IMR-90 (cell line): ENCODE data around the gene ACLY. TPM values are rescaled to one million over a fixed set of nuclear protein-coding genes. Genes with fewer than 3 reads are reported as not detected.

ENCODE experiments used
- ATAC-seq: fragments of 200-7000 bp; cut with Tn5 transposase; 2 replicates; pipeline ENCODE4 v1.9.1; 2020; ENCODE audit warnings: low read depth, mild to moderate bottlenecking, moderate library complexity
- BruUV-seq: library from RNA; stranded (reverse); fragments of 400-500 nt; replicated peaks from 2 replicates; lab custom pipeline; 2021; lab: Mats Ljungman, UMichigan
- CTCF ChIA-PET: fragments of 300-600 bp; formaldehyde crosslinking; extraction: SDS; loops from one replicate; lab custom pipeline; 2021; ENCODE audit warnings: antibody characterized with exemption; lab: Yijun Ruan, JAX
- POLR2A ChIA-PET: fragments of 300-600 bp; sonication (Branson Sonifier 250); formaldehyde crosslinking; loops from one replicate; lab custom pipeline; 2022; ENCODE audit warnings: antibody characterized with exemption; ENCODE audit not compliant: unreplicated experiment; lab: Charles Lee
- DNase-seq: peaks from one replicate; pipeline ENCODE4 v3.0.0; 2013
- H2AFZ ChIP-seq: replicated peaks from 2 replicates; pipeline ENCODE3; 2013; ENCODE audit warnings: low read length, mild to moderate bottlenecking; ENCODE audit not compliant: poor library complexity
- H2AK5ac ChIP-seq: 2 replicates; pipeline ENCODE4 v1.6.1; 2013; ENCODE audit warnings: low read depth, low read length, inconsistent platforms
- H2AK9ac ChIP-seq: replicated peaks from 2 replicates; pipeline ENCODE3; 2013; ENCODE audit warnings: mild to moderate bottlenecking, low read depth, low read length, moderate library complexity; ENCODE audit not compliant: poor library complexity
- H2BK120ac ChIP-seq: 2 replicates; pipeline ENCODE4 v1.6.1; 2013; ENCODE audit warnings: low read depth, low read length, inconsistent platforms
- H2BK15ac ChIP-seq: 3 replicates; pipeline ENCODE4 v1.6.1; 2013; ENCODE audit warnings: low read depth, low read length, inconsistent platforms
- H2BK20ac ChIP-seq: 2 replicates; pipeline ENCODE4 v1.6.1; 2013; ENCODE audit warnings: low read depth, mild to moderate bottlenecking, inconsistent platforms, low read length, moderate library complexity
- H2BK5ac ChIP-seq: 2 replicates; pipeline ENCODE4 v1.6.1; 2013; ENCODE audit warnings: mild to moderate bottlenecking, low read depth, low read length, inconsistent platforms; ENCODE audit not compliant: poor library complexity, severe bottlenecking
- H3K14ac ChIP-seq: replicated peaks from 2 replicates; pipeline ENCODE4 v1.6.1; 2013; ENCODE audit warnings: low read depth, low read length, inconsistent platforms
- H3K18ac ChIP-seq: 2 replicates; pipeline ENCODE4 v1.6.1; 2013; ENCODE audit warnings: low read depth, low read length, control low read depth
- H3K23ac ChIP-seq: 2 replicates; pipeline ENCODE4 v1.6.1; 2013; ENCODE audit warnings: low read depth, low read length, inconsistent platforms
- H3K27ac ChIP-seq: 2 replicates; pipeline ENCODE4 v1.5.1; 2013; ENCODE audit warnings: mild to moderate bottlenecking, control low read depth, low read length; ENCODE audit not compliant: insufficient read depth
- H3K27me3 ChIP-seq: 2 replicates; pipeline ENCODE4 v1.6.1; 2013; ENCODE audit warnings: low read length; ENCODE audit not compliant: control insufficient read depth, insufficient read depth
- H3K36me3 ChIP-seq: 2 replicates; pipeline ENCODE4 v1.6.1; 2013; ENCODE audit warnings: low read length, mixed read lengths; ENCODE audit not compliant: control insufficient read depth, insufficient read depth
- H3K4ac ChIP-seq: 2 replicates; pipeline ENCODE4 v1.6.1; 2013; ENCODE audit warnings: low read depth, low read length, inconsistent platforms
- H3K4me1 ChIP-seq: 2 replicates; pipeline ENCODE4 v1.6.1; 2013; ENCODE audit warnings: low read length, mixed read lengths; ENCODE audit not compliant: control insufficient read depth, insufficient read depth
- H3K4me2 ChIP-seq: 2 replicates; pipeline ENCODE4 v1.6.1; 2013; ENCODE audit warnings: low read depth, mild to moderate bottlenecking, control low read depth, low read length, moderate library complexity
- H3K4me3 ChIP-seq: 2 replicates; pipeline ENCODE4 v1.5.1; 2013; ENCODE audit warnings: low read depth, mild to moderate bottlenecking, control low read depth, low read length, moderate library complexity; ENCODE audit not compliant: insufficient read depth
- H3K56ac ChIP-seq: 2 replicates; pipeline ENCODE4 v1.6.1; 2013; ENCODE audit warnings: low read length, inconsistent platforms; ENCODE audit not compliant: insufficient read depth; ENCODE audit errors: extremely low read depth
- H3K79me1 ChIP-seq, 2 experiments: 2 replicates each; pipeline ENCODE4 v1.6.1; 2013; ENCODE audit warnings: low read length in 2 of 2, inconsistent platforms in 1 of 2, low read depth in 1 of 2
- H3K9ac ChIP-seq: 2 replicates; pipeline ENCODE4 v1.6.1; 2013; ENCODE audit warnings: low read depth, low read length, control low read depth
- H3K9me1 ChIP-seq: 2 replicates; pipeline ENCODE4 v1.6.1; 2013; ENCODE audit warnings: low read length, inconsistent platforms; ENCODE audit not compliant: insufficient read depth
- H3K9me3 ChIP-seq: 2 replicates; pipeline ENCODE4 v1.6.1; 2013; ENCODE audit warnings: low read length; ENCODE audit not compliant: control insufficient read depth, insufficient read depth
- H4K20me1 ChIP-seq: 2 replicates; pipeline ENCODE4 v1.6.1; 2013; ENCODE audit warnings: low read length, inconsistent platforms; ENCODE audit not compliant: insufficient read depth
- H4K5ac ChIP-seq: 2 replicates; pipeline ENCODE4 v1.6.1; 2013; ENCODE audit warnings: mild to moderate bottlenecking, low read depth, low read length, control low read depth
- H4K8ac ChIP-seq, 2 experiments: 2 replicates each; pipeline ENCODE4 v1.6.1; 2013; ENCODE audit warnings: low read depth in 2 of 2, low read length in 2 of 2, control low read depth in 1 of 2, inconsistent platforms in 1 of 2
- H4K91ac ChIP-seq: 2 replicates; pipeline ENCODE4 v1.6.1; 2013; ENCODE audit warnings: low read depth, low read length, inconsistent platforms; ENCODE audit not compliant: insufficient read depth
- BHLHE40 ChIP-seq: fragments of 150-350 bp; IDR thresholded peaks from 2 replicates; pipeline ENCODE4 v1.6.1; 2016; ENCODE audit warnings: mild to moderate bottlenecking, low read depth, low read length
- CEBPB ChIP-seq: IDR thresholded peaks from 2 replicates; pipeline ENCODE4 v1.6.1; 2012; ENCODE audit warnings: low read depth, low read length, improper control_type of control experiment
- CHD1 ChIP-seq: IDR thresholded peaks from 2 replicates; pipeline ENCODE4 v1.6.1; 2012; ENCODE audit warnings: low read depth, low read length, improper control_type of control experiment
- FOS ChIP-seq: fragments of 150-350 bp; IDR thresholded peaks from 2 replicates; pipeline ENCODE4 v1.6.1; 2016; ENCODE audit warnings: low read depth, low read length
- MAFK ChIP-seq: IDR thresholded peaks from 2 replicates; pipeline ENCODE4 v1.6.1; 2012; ENCODE audit warnings: low read depth, low read length, improper control_type of control experiment
- MAZ ChIP-seq: IDR thresholded peaks from 2 replicates; pipeline ENCODE4 v1.6.1; 2012; ENCODE audit warnings: low read depth, mild to moderate bottlenecking, low read length, improper control_type of control experiment, moderate library complexity, borderline replicate concordance
- MXI1 ChIP-seq: IDR thresholded peaks from 2 replicates; pipeline ENCODE4 v1.6.1; 2012; ENCODE audit warnings: low read depth, mild to moderate bottlenecking, low read length, moderate library complexity, borderline replicate concordance
- NFE2L2 ChIP-seq: fragments of 150-350 bp; IDR thresholded peaks from 2 replicates; pipeline ENCODE4 v1.6.1; 2016; ENCODE audit warnings: low read depth, mild to moderate bottlenecking, low read length
- POLR2A ChIP-seq: IDR thresholded peaks from 2 replicates; pipeline ENCODE4 v1.6.1; 2012; ENCODE audit warnings: mild to moderate bottlenecking, low read depth, low read length
- RAD21 ChIP-seq: IDR thresholded peaks from 2 replicates; pipeline ENCODE4 v1.6.1; 2012; ENCODE audit warnings: low read length, improper control_type of control experiment
- RCOR1 ChIP-seq: IDR thresholded peaks from 2 replicates; pipeline ENCODE4 v1.6.1; 2012; ENCODE audit warnings: mild to moderate bottlenecking, low read length, improper control_type of control experiment; ENCODE audit not compliant: insufficient replicate concordance
- RFX5 ChIP-seq: IDR thresholded peaks from 2 replicates; pipeline ENCODE4 v1.8.0; 2012; ENCODE audit warnings: low read depth, mild to moderate bottlenecking, low read length, moderate library complexity
- SMC3 ChIP-seq: fragments of 150-350 bp; IDR thresholded peaks from 2 replicates; pipeline ENCODE4 v1.6.1; 2016; ENCODE audit warnings: low read depth, mild to moderate bottlenecking, antibody characterized with exemption, low read length, moderate library complexity
- WGBS, 2 experiments: methylation state at CpG; one replicate each; pipeline versions ENCODE4 v1.1.5 to v1.1.7; 2013; ENCODE audit warnings: missing lambda C conversion rate in 2 of 2; ENCODE audit not compliant: insufficient read length in 1 of 2; ENCODE audit errors: extremely low coverage in 2 of 2; 5-methylcytosine and 5-hydroxymethylcytosine counted together
- dilution Hi-C: fragments of 300-500 bp; cut with HindIII; formaldehyde crosslinking; loops from one replicate; pipeline ENCODE4 v1.14.3; 2018; ENCODE audit warnings: low sequenced_read_pairs; ENCODE audit not compliant: unreplicated experiment
- in situ Hi-C: fragments of 300-500 bp; cut with MboI; formaldehyde crosslinking; loops from 3 replicates; pipeline ENCODE4 v1.14.3; 2019; ENCODE audit warnings: low sequenced_read_pairs, inconsistent platforms, mixed read lengths
- intact Hi-C: fragments of 100-400 bp; cut with micrococcal nuclease; formaldehyde crosslinking; loops from 2 replicates; pipeline ENCODE4 v1.10.0; 2022
- polyA plus RNA-seq, 3 experiments: library from polyadenylated mRNA; depleted of rRNA; stranded (reverse); fragments of >200 nt; gene quantifications; 2 replicates each; pipeline ENCODE4 v1.2.3, GENCODE V29; 2012; ENCODE audit warnings: low replicate concordance in 1 of 3
- total RNA-seq: library from RNA; depleted of rRNA; stranded (reverse); fragments of >200 nt; gene quantifications from 2 replicates; pipeline ENCODE4 v1.2.3, GENCODE V29; 2012
- TF ChIP-seq, protein P1 (sequence below): fragments of 150-350 bp; IDR thresholded peaks from 2 replicates; pipeline ENCODE4 v1.6.1; 2016; ENCODE audit warnings: low read depth, mild to moderate bottlenecking, low read length, moderate library complexity, borderline replicate concordance
- TF ChIP-seq, protein P2 (sequence below): conservative IDR thresholded peaks from 2 replicates; pipeline ENCODE4 v1.5.1; 2012; ENCODE audit warnings: mild to moderate bottlenecking, low read depth, low read length, improper control_type of control experiment
- TF ChIP-seq, protein P3 (sequence below): fragments of 150-350 bp; IDR thresholded peaks from 2 replicates; pipeline ENCODE4 v1.6.1; 2017; ENCODE audit warnings: mild to moderate bottlenecking, antibody characterized with exemption, low read length, low read depth

ACLY gene
- total and polyA plus RNA-seq, 2 of the 4 experiments (the other 2 are of a cell fraction), result 167 to 230 TPM

DNA sequence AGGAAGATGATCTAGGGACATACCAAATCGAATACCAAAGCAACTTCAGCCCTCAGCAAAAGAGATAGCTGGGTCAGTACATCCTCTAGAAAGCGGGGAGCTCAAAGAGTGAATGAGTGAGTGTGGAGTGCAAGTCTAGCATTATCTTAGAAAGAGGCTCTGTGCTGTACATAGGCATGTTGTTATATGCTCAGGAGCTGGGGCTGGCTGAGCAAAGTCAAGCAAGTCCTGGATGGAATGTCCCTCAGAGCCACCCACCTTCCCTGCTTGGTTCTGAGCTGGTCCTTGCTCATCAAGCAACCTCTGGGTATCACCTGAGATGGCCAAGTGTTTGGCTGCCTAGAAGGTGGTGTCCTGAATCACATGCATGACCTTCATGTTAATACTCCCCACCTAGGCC, 48.7 kb downstream of the ACLY start:
- Histone ChIP-seq H3K79me1 (peaks cover 7 to 29% of the 10 kb centered on the region in 2 experiments), H3K4me1 (0 out of 2 replicates have a peak, but pooled peaks cover 2% of the 10 kb centered on the region), H4K8ac (no peak overlapping the region), H4K91ac (no peak overlapping the region), H2BK20ac (no peak overlapping the region), H2AK5ac (no peak overlapping the region), H3K9ac (no peak overlapping the region), H3K36me3 (peaks cover 56% of the 10 kb centered on the region), H3K18ac (no peak overlapping the region), H3K4me3 (no peak overlapping the region), H2AK9ac (no peak overlapping the region), H3K27me3 (no peaks in the 10 kb centered on the region), H4K5ac (no peak overlapping the region), H2BK5ac (no peak overlapping the region), H2BK120ac (no peak overlapping the region), H3K14ac (no peak overlapping the region), H3K9me3 (no peaks in the 10 kb centered on the region), H2AFZ (no peak overlapping the region), H3K56ac (no peak overlapping the region), H4K20me1 (0 out of 2 replicates have a peak, but pooled peaks cover 4% of the 10 kb centered on the region), H3K4ac (no peak overlapping the region), H2BK15ac (no peak overlapping the region), H3K27ac (no peak overlapping the region), H3K9me1 (0 out of 2 replicates have a peak, but pooled peaks cover 3% of the 10 kb centered on the region), H3K4me2 (no peak overlapping the region), H3K23ac (no peak overlapping the region)
- WGBS, 2 experiments, result no CpG with 5 or more reads among the region's 2 CpGs
- ChIA-PET CTCF (no interaction called here), POLR2A (interaction anchor here (0.7 kb wide), 1 partner anchor 9 kb away, joined by 3 read pairs; no protein-coding TSS in a partner anchor)
- TF ChIP-seq, protein P1, sequence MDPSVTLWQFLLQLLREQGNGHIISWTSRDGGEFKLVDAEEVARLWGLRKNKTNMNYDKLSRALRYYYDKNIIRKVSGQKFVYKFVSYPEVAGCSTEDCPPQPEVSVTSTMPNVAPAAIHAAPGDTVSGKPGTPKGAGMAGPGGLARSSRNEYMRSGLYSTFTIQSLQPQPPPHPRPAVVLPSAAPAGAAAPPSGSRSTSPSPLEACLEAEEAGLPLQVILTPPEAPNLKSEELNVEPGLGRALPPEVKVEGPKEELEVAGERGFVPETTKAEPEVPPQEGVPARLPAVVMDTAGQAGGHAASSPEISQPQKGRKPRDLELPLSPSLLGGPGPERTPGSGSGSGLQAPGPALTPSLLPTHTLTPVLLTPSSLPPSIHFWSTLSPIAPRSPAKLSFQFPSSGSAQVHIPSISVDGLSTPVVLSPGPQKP, result no peak
- TF ChIP-seq RCOR1, result no peak
- no peak for TF ChIP-seq MXI1
- no peak for TF ChIP-seq MAZ
- TF ChIP-seq POLR2A, result no peak
- TF ChIP-seq RFX5, result no peak
- TF ChIP-seq, protein P2, sequence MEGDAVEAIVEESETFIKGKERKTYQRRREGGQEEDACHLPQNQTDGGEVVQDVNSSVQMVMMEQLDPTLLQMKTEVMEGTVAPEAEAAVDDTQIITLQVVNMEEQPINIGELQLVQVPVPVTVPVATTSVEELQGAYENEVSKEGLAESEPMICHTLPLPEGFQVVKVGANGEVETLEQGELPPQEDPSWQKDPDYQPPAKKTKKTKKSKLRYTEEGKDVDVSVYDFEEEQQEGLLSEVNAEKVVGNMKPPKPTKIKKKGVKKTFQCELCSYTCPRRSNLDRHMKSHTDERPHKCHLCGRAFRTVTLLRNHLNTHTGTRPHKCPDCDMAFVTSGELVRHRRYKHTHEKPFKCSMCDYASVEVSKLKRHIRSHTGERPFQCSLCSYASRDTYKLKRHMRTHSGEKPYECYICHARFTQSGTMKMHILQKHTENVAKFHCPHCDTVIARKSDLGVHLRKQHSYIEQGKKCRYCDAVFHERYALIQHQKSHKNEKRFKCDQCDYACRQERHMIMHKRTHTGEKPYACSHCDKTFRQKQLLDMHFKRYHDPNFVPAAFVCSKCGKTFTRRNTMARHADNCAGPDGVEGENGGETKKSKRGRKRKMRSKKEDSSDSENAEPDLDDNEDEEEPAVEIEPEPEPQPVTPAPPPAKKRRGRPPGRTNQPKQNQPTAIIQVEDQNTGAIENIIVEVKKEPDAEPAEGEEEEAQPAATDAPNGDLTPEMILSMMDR, result no peak
- no peak for TF ChIP-seq FOS
- TF ChIP-seq MAFK, result no peak
- no peak for TF ChIP-seq NFE2L2
- TF ChIP-seq, protein P3, sequence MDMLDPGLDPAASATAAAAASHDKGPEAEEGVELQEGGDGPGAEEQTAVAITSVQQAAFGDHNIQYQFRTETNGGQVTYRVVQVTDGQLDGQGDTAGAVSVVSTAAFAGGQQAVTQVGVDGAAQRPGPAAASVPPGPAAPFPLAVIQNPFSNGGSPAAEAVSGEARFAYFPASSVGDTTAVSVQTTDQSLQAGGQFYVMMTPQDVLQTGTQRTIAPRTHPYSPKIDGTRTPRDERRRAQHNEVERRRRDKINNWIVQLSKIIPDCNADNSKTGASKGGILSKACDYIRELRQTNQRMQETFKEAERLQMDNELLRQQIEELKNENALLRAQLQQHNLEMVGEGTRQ, result no peak
- TF ChIP-seq SMC3, result no peak
- no peak for TF ChIP-seq BHLHE40
- TF ChIP-seq CEBPB, result no peak
- TF ChIP-seq RAD21, result no peak
- no peak for TF ChIP-seq CHD1
- DNase-seq, result no peak
- ATAC-seq, result no peak
- no TSS peak for BruUV-seq
- intact Hi-C loops, result no loop called here
- in situ Hi-C loops, result no loop called here
- dilution Hi-C loops, result no loop called here
